ENCODE measurements around the gene VAT1L.

Gene VAT1L

GRCh38 chr16:77896415-77897128, 108.2 kb downstream of the VAT1L start:
- TF ChIP-seq CTCF (IDR thresholded peaks at IDR 0.05) (no peak), ZFX (IDR thresholded peaks at IDR 0.05; ENCODE audit: borderline replicate concordance) (no peak)
- no peak overlapping the region for H3K27ac ChIP-seq

- no peak overlapping the region for H3K27ac ChIP-seq
- no peak for TF ChIP-seq ZFX (IDR thresholded peaks at IDR 0.05; ENCODE audit: borderline replicate concordance)
- TF ChIP-seq CTCF (IDR thresholded peaks at IDR 0.05), result no peak
These were observed 108.7 kb downstream of the VAT1L start for GRCh38 chr16:77897129-77897437.

- no peak for TF ChIP-seq CTCF (IDR thresholded peaks at IDR 0.05)
- TF ChIP-seq ZFX (IDR thresholded peaks at IDR 0.05; ENCODE audit: borderline replicate concordance), result no peak
- no peak overlapping the region for H3K27ac ChIP-seq
These were observed 109.7 kb downstream of the VAT1L start for GRCh38 chr16:77897831-77898605.

GRCh38 chr16:77898671-77899211, 110.4 kb downstream of the VAT1L start:
- TF ChIP-seq CTCF (IDR thresholded peaks at IDR 0.05) (no peak), ZFX (IDR thresholded peaks at IDR 0.05; ENCODE audit: borderline replicate concordance) (no peak)
- H3K27ac ChIP-seq, result no peak overlapping the region

- H3K27ac ChIP-seq, result no peak overlapping the region
- TF ChIP-seq CTCF (IDR thresholded peaks at IDR 0.05), result no peak
- no peak for TF ChIP-seq ZFX (IDR thresholded peaks at IDR 0.05; ENCODE audit: borderline replicate concordance)
These were observed 111.1 kb downstream of the VAT1L start for GRCh38 chr16:77899416-77899815.

GRCh38 chr16:77905374-77905920, 117.1 kb downstream of the VAT1L start:
- TF ChIP-seq CTCF (IDR thresholded peaks at IDR 0.05) (no peak), ZFX (IDR thresholded peaks at IDR 0.05; ENCODE audit: borderline replicate concordance) (no peak)
- H3K27ac ChIP-seq, result no peak overlapping the region

GRCh38 chr16:77910021-77910420, 121.7 kb downstream of the VAT1L start:
- no peak for TF ChIP-seq ZFX (IDR thresholded peaks at IDR 0.05; ENCODE audit: borderline replicate concordance)
- TF ChIP-seq CTCF (IDR thresholded peaks at IDR 0.05), result no peak
- H3K27ac ChIP-seq, result no peak overlapping the region

All from 22Rv1 (cell line).